Inflammatory macrophage treated with lipopolysaccharide for 4 hours (primary cell): ENCODE results near the gene SRA1.
"Not testable (repeated sequence)": the region's sequence is repeated elsewhere in the genome, so short reads cannot be mapped to it uniquely, and the experiment has no call there.

Experiments
- DNase-seq: peaks from one replicate; pipeline ENCODE4 v3.0.0-alpha.2; 2020

Gene SRA1

GRCh38 chr5:140557136-140557805, at the start of gene SRA1:
SRA1 (minus strand) TSS chr5:140557473; CDS start chr5:140557452, 21 bp downstream.
- DNase-seq: peak; percentile 95

DNA sequence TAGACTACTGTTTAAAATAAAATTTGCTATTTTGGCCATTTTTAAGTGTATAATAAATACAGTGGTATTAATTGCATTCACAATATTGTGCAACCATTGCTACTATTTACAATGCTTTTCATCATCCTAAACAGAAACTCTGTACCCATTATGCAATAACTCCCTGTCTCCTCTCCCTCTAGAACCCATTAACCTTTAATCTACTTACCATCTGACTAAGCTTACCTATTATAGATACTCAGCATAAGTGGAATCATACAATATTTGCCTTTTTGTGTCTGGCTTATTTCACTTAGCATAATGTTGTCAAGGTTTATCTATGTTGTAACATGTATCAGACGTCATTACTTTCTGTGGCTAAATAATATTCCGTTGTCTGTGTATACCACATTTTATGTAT, 49.8 kb upstream of the SRA1 start:
- peak; percentile 79 for DNase-seq

DNA sequence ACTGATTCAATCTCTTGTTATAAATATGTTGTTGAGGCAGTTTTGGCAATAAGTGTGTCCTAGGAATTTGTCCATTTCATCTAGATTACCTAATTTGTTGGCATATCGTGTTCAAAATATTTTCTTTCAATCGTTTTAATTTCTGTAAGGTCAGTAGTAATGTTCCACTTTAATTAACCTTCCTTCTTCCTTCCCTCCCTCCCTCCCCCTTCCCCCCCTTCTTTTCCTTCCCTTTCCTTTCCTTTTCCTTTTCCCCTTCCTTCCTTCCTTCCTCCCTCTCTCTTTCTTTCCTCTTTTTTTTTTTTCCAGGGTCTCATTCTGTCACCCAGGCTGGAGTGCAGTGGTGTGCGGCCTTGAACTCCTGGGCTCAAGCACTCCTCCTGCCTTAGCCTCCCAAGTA, 48.6 kb upstream of the SRA1 start:
- no peak for DNase-seq

GRCh38 chr5:140603734-140604133, 46.5 kb upstream of the SRA1 start:
- DNase-seq: peak; percentile 47

- not testable (repeated sequence) for DNase-seq
These were observed 46.1 kb upstream of the SRA1 start for GRCh38 chr5:140603446-140603698.

DNA sequence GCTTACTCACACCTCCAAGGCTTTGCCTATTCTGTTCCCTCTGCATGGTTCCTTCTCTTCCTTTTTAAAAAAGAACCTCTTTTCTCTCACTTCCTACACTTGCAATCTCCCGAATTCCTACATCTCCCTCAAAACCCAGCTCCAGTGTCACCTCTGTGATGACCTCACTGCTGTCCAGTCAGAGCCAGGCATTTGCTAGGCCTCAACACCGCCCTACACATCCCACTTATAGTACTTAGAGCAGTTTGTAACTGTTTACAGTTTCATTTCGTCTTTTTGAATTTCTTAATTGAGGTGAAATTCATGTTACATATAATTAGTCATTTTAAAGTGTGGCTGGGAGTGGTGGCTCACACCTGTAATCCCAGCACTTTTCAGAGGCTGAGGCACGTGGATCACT, 44.9 kb upstream of the SRA1 start:
- peak; percentile 93 for DNase-seq

DNA sequence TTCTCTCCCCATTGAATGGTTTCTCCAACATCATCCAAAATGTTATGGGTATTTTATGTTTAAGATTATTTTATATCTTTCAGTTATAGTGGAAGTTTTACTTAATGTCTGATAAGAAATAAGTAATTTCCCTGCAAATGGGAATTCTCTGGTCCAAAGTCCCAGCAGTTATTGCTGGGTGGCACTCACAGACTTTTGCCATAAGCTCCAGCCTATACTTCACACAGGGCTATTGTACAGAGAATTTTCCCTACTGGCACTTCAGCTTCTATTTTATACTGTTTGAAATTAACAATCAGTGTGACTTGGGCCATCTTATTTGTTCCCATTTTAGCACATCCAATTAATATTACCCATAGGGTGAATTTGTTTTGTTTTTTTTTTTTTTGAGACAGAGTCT, 42.8 kb upstream of the SRA1 start:
- no peak for DNase-seq

DNA sequence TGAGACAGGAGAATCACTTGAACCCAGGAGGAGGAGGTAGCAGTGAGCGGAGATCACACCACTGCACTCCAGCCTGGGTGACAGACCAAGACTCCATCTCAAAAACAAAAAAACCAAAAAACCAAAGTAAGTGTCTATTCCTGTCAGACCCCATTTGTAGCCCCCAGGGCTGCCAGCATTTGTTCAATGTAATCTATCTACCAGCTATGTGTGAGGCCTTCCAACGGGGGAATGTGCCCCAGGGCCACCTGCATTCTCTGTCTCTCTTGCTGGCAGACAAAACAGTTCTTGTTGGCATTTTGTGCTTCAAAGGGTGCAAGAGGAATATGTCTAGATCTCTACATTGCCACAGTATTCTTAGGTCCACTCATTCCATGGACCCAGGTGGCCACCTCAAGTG, 41.6 kb upstream of the SRA1 start:
- DNase-seq: no peak

DNA sequence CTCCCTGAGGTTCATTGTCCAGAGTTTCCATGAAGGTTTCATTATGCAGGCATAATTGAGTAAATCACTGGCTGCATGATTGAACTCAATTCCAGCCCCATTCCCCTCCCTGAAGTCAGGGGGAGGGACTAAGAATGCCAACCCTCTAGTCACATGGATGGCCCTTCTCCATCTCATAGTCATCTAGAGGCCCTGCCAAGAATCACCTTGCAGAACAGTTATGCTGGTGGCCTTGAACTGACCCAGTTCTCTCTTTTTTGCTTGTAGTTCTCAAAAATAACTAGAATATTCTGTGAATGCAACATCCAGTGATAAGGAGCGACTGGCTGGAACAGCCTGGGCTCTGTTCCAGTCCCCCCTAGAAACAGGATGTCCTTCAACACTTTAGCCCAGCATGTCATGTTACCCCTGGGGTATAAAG, 39.1 kb upstream of the SRA1 start:
- peak; percentile 44 for DNase-seq

- peak; percentile 95 for DNase-seq
These were observed 38.4 kb upstream of the SRA1 start for GRCh38 chr5:140595538-140596300.

DNA sequence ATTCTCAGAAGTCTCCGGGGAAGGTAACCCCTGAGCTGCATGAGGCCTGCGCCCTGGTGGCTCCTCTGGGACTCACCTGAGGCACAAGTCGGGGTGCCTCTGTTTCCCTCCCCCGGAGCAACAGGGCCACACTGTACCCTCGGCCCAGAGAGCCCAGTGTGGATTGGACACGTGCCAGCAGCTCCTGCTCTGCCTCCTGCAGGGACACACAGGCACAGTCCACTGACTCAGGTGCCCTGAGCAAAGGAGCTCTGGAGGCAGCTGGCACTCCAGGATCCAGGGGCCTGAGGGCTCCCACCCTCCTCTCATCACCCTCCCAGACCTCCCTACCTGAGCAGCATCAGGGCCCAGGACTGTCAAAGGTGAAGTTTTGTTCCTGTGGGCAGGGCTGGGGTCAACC, 36.9 kb upstream of the SRA1 start:
- no peak for DNase-seq

DNA sequence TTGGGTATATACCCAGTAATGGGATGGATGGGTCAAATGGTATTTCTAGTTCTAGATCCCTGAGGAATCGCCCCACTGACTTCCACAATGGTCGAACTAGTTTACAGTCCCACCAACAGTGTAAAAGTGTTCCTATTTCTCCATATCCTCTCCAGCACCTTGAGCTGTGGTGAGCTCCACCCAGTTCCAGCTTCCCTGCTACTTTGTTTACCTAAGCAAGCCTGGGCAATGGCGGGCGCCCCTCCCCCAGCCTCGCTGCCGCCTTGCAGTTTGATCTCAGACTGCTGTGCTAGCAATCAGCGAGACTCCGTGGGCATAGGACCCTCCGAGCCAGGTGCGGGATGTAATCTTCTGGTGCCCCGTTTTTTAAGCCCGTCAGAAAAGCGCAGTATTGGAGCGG, 35.8 kb upstream of the SRA1 start:
- DNase-seq: not testable (repeated sequence)

DNA sequence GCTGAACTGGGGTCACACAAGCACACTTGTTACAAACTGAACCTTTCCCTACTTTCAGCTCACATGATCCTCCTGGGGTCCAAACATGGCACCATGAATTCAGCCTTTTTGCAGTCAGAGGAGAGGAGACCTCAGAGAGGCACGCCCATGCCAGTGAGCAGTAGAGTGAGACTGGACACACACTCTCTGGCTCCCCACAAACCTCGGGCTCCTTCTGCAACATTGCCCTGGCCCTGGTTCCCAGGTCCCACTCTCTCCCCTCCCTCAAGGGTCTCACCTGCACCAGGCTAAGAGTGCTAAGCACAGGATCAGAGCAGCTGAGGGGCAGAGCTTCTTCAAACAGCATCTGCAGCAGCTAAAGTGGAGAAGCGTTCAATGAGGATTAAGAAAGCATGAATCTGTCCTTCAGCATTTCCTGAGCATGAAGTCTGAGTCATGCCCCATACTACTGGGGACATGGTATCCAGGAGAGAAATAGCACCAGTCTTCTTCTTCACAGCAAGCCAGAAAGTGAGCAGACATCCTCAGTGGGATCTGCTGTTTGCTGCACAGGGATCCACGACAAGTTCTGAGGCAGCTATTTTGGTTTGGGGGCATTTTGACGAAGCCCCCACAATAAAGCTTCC, 34.6 kb upstream of the SRA1 start:
- DNase-seq: peak; percentile 78

DNA sequence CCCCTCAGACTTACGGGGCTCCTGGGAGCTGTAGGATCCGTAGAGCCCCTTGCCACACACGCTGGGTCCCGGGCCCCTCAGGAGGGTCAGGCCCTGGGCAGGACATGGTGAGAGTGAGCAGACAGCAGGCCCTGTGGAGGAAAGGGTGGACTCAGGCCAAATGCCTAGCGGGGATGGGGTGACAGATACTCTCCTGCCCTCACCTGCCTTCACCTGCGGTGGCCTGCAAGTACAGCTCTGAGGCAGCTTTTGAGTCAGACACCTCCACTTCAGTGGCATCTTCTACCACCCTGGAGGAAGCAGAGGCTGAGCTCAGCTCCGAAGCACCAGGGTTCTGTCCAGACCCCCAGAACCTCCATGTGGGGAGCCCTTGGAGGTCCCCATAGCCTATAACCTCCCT, 33.6 kb upstream of the SRA1 start:
- no peak for DNase-seq

DNA sequence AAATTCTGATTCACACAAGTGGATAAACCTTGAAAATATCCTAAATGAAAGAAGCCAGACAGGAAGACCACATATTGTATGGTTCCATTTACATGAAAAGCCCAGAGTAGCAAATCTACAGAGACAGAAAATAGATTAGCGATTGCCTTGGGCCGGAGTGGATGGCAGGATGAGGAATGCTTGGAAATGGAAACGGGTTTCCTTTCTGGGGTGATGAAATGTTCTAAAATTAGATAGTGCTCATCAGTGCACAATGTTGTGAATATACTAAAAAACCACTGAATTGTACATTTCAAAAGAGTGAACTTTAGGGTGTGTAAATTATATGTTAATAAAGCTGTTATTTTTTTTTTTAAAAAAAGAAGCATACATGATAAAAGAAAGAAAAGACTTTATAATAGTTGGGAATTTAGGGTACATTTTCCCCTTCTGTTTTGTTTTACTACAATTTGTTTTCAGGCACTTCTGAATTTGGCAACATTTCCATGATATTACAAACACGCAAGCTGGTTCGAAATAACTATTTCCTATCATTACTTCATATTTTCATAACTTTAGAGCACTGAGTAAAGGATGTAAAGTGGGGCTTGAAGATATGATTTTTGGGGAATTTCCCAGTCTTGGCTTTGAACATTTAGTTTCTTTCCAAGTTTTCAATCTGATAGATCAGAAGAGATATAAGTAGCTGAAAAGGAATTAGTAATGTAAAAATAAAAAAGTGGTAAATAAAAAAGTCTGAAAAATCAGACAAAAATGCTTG, 31.2 kb upstream of the SRA1 start:
- peak; percentile 87 for DNase-seq

GRCh38 chr5:140587495-140587894, 30.2 kb upstream of the SRA1 start:
- no peak for DNase-seq

DNA sequence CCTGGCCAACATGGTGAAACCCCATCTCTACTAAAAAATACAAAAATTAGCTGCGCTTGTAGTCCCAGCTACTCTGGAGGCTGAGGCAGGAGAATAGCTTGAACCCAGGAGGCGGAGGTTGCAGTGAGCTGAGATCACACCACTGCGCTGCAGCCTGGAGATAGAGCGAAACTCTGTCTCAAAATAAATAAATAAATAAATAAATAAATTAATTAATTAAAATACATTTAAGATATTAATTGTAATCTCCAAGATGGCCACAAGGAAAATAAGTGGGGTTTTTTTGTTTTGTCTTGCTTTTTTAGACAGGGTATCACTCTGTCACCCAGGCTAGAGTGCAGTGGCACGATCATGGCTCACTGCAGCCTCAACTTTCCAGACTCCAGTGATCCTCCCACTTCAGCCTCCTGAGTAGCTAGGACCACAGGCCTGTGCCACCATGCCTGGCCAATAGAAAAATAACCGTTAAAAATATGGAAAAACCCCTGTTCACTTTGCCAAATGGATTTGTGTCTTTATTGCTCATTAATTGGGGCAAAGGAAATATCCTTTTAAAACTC, 22.0 kb upstream of the SRA1 start:
- not testable (repeated sequence) for DNase-seq

DNA sequence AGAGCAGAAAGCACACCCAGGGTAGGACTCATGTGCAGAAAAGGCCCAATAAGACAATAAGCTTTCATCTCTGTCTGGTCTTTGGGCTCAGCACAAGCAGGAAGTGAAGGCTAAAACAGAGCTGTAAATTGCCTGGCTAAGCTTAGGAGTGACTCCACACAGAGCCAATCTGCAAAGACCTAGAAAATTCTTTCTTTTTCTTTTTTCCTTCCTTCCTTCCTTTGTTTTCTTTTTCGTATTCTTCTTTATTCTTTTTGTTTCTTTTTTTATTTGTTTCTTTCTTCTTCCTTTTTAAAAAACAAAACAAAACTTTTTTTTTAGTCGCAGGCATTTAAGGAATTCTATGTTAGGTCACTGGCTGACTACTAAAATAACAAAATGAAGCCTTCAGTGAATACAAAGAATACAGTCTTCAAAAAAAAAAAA, 19.5 kb upstream of the SRA1 start:
- DNase-seq: peak; percentile 52

DNA sequence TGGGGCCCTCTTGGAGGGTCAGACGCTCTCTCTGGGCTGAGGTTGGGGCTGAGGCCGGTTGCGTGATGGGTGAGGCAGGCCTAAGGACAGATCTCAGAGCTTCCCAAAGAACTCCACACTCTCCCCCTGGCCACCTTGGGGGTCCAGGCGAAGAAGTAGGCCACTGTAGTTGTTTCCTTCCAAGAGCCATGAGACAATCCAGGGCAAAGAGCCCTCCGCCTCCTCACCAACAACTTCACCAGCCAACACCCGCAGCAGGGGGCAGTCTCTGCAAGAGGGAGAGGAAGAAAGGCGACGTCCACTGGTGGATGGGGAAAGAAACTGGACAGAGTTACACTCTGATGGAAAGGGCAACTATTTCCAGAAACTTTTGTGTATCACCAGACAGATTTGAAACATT, 18.0 kb upstream of the SRA1 start:
- peak; percentile 89 for DNase-seq

GRCh38 chr5:140574165-140574564, 16.9 kb upstream of the SRA1 start:
- peak; percentile 63 for DNase-seq

DNA sequence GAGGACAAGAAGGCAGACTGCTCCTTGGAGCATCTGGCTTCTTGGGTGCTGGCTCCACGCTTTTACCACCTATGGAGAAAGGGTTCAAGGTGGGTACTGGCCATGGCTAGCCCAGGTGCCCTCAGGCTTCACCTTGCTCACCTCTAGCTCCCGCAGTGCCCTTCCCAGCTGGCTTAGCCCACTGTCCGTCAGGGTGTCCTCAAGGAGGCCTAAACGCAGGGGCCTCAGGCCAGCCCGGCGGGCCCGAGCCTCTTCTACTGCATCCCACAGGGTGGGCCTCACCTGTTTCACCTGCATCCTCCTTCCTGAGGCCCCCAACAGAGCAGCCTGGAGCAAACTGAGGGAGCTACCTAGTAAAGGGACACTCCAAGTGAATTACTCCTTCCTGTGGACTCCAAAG, 16.4 kb upstream of the SRA1 start:
- no peak for DNase-seq

DNA sequence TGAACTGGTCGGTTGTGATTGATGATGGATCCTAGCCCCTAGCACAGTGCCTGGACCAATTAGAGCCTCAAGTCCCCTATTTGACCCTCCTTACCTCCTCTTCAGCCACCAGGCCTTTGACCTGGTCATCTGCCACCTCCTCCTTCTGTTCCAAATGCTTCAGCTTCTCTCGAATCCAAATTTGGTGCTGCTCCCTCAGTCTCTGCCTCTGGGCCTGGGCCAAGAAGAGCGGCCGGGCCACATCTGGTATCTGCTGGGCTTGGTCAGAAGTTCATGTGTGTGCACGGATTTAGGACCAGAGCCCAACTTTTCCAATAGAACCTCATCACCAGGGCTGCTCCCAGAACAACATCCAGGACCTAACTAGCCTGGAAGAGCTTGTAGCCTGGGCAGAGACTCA, 13.8 kb upstream of the SRA1 start:
- no peak for DNase-seq

GRCh38 chr5:140570488-140570887, 13.2 kb upstream of the SRA1 start:
- DNase-seq: no peak
